NCI-H2029 treated with DMSO at 0.1 percent for 48 hours (cell line): ENCODE measurements around the gene WNT7B.

Experiments used
- DNase-seq: peaks from one replicate; lab custom pipeline; 2025; lab: John Stamatoyannopoulos, UW

The WNT7B gene

DNA sequence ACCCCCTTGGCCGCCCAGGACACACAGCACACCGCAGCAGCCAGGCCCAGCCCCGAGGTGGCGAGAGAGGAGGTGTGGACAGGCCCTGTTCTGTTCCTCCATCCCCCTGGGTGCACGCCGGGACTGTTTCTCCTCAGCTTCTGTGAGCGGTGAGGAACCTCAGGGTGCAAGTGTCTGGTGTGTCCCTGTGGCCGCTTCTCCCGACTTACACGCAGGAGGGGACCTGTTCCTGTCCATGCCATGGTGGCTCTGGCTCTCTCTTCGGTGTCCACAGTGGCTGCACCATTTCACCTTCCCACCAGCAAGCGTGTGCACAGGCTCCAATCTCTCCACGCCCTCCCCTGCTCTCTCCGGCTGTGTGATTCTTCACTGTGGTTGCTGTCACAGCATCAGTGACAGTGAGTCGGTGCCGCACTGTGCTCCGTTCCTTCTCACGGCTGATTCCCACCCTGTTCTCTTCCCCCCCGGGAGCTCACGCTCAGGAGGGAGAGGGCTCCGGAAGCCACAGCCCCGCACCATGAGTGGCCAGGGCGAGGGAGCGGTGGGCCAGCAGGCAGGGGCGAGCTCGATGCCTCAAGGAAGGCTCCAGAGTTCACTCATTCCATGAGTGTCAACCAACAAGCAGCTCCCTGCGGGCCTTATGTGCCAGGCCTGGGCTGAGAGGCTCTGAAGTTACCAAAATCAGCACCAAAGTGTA lies 18.6 kb upstream of the WNT7B start:
- DNase-seq: no peak

DNA sequence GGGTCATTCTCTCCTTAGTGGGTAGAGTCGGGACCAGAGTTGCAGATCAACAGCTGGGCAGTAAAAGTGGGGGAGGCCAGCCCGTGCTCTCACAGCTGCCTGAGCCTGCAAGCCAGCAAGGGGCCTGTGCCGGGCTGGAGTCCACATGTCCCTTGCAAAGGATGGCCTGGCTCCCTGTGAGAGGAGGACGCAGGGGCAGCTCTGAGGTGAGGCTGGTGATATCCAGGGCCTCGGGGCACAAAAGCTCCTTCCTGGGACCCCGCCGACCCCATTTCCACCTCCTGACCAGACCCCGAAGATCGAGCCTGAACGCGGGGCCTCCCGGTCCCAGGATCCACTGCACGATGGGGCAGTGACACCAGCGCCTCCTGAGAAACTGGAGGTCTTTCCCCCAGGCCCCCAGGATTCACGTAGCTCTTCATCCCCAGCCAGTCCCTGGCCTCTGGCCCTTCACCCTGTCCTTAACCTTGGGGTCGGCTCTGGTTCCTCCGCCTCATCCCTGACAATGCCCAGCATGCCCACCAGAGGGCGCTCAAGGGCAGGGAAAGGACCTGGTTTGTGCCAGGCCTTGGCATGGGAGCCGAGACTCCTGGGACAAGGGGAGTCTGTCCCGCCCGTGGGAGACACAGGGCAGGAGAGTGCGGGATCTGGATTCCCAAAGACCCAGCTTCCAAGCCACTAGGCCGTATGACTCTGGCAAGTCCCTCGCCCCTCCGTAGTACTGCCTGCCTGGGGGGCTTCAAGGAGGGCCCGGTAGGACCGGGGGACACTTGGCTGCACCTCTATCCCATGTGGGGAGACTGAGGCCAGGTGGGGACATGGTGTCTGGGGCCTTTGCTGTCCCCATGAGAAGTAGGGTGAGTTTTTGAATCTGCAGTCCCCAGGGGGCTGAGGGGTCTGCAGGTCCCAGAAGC lies 17.8 kb upstream of the WNT7B start:
- no peak for DNase-seq

DNA sequence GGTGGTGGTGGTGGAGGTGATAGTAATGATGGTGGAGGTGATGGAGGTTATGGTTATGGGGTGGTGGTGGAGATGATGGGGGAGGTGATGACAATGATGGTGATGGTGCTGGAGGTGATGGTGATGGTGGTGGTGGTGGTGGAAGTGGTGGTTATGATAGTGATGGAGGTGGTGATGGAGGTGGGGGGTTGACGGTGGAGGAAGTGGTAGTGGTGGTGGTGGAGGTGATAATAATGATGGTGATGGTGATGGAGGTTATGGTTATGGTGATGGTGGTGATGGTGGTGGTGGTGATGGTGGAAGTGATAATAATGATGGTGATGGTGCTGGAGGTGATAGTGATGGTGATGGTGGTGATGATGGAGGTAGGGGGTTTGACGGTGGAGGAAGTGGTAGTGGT lies 16.9 kb upstream of the WNT7B start:
- DNase-seq: no peak

- DNase-seq: no peak
These were observed 16.3 kb upstream of the WNT7B start for GRCh38 chr22:45993143-45993692.

GRCh38 chr22:45992737-45993136 lies 15.8 kb upstream of the WNT7B start:
- DNase-seq: no peak

GRCh38 chr22:45991098-45991497 lies 14.1 kb upstream of the WNT7B start:
- no peak for DNase-seq

GRCh38 chr22:45987136-45987861 lies 10.3 kb upstream of the WNT7B start:
- no peak for DNase-seq

DNA sequence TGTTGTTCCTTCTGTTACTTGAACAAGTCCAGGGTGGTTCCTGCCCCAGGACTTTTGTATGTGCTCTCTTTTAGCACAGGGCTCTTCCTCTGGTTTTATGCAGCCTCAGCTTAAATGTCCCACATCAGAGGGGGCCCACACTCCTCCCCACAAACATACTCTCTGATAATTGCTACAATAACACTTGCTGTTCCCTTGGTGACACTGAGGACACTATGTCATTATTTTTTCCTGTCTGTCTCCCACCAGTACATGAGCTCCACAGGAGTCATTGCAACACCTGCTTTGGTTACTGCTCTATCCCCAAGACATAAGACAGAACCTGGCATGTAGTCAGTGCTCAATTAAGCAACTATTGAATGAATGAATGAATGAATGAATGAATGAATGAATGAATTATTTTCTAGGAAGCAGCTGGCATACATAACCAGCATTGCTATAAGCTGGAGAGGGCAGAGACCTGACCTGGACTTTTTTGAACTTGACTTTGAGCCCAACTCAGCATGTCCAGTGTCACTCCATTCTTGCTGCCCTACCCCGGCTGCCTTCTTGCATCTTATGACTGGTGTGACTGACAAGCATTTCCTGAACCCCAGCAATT lies 7.5 kb upstream of the WNT7B start:
- DNase-seq: no peak

- no peak for DNase-seq
These were observed 6.8 kb upstream of the WNT7B start for GRCh38 chr22:45983797-45984196.

DNA sequence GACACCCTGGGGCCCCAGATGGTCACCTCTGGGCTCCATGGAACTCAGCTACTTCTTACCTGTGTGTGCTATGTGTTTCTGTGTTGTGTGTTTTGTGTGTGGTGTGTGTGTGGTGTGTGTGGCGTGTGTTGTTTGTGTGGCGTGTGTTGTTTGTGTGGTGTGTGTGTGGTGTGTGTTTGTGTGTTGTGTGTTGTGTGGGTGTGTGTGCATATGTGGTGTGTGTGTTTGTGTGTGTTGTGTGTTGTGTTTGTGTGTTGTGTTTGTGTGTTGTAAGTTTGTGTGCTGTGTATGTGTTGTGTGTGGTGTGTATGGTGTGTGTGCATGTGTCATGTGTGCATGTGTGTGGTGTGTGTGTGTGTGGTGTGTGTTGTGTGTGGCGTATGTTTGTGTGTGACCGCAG lies 3.8 kb upstream of the WNT7B start:
- DNase-seq: no peak

GRCh38 chr22:45980268-45980570 lies 3.3 kb upstream of the WNT7B start:
- no peak for DNase-seq

- DNase-seq: no peak
These were observed 1.3 kb upstream of the WNT7B start for GRCh38 chr22:45978275-45978713.

DNA sequence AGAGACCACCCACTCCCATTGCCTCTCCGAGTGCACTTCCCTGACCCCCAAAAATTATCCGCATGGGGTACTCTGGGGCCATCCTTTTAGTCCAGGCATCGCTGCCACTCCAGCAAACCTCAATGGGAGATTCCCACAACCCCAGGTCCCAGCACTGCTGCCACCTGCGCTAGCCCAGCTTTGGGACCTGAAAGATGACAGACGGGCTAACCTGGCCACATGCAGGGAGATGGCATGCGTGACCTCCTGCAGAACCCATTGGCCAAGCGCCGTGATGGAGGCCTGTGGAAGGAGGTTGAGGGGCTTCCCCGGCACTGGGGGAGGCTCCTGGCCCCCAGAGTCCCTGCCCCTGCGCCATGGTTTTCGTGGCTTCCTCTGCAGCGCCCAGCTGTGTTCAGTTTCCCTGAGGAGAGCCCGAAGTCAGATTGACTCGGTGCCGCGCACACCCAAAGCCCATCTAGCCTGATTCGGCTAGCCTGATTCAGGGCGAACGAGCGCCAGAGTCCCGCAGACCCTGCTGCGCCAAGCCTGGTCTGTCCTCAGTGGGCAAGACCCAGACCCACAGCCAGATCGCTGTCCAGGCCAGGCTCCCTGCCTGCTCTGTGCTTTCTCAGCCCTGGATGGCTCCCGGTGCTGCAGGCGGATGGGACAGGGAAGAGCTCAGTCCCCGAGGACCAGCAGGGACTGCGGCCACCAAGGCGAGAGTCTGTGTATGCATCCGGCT lies 751 bp upstream of the WNT7B start:
- DNase-seq: no peak

GRCh38 chr22:45976254-45977002 lies 534 bp downstream of the WNT7B start:
- no peak for DNase-seq

DNA sequence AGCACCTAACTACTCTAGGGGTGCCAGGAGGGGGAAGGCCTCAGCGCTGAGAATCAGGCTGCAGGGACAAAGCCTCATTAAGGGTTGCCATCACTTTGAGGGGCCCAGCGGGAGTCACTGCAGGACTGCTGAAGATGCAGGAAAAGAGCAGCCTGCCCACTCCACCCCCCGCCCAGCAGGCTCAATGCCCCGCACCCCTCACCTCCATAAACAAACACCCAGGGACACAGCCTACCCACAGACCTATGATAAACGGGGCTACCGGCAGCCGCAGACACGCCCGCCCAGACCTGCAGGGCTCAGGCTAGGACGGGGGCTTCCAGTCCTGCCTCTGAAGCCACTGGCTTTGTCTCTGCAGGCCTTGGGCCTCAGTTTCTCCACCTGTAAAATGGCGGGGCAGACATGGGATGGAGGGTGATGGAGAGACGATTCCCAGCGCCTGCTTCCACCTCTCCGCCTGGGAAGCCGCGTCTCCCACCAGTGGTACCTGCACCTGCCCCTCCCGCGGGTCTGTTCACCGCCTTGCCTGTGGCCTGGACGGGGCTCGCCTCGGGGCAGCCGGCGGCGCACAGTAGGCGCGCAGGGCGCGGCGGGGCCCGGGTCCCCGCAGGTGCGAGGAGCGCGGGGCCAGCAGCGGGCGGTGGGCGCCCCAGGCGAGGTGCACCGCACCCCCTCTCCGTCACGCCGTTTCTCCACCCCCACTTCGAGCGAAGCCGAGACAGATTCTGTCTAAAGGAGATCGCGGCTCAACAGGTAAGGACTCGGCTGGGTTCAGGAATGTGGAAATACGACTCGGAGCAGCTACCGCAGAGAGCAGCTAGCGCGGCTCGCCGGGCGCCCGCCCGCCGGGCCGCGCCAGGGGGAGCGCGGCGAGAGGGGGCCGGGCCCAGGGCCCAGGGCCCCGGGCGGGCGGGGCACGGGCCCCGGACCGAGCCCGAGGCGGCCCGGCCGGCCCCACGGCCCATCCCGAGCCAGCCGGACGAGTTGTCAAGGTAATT lies 1.5 kb downstream of the WNT7B start:
- peak; percentile 1 for DNase-seq

- no peak for DNase-seq
These were observed 2.5 kb downstream of the WNT7B start for GRCh38 chr22:45974498-45974897.

GRCh38 chr22:45972889-45973253 lies 4.1 kb downstream of the WNT7B start:
- DNase-seq: no peak

DNA sequence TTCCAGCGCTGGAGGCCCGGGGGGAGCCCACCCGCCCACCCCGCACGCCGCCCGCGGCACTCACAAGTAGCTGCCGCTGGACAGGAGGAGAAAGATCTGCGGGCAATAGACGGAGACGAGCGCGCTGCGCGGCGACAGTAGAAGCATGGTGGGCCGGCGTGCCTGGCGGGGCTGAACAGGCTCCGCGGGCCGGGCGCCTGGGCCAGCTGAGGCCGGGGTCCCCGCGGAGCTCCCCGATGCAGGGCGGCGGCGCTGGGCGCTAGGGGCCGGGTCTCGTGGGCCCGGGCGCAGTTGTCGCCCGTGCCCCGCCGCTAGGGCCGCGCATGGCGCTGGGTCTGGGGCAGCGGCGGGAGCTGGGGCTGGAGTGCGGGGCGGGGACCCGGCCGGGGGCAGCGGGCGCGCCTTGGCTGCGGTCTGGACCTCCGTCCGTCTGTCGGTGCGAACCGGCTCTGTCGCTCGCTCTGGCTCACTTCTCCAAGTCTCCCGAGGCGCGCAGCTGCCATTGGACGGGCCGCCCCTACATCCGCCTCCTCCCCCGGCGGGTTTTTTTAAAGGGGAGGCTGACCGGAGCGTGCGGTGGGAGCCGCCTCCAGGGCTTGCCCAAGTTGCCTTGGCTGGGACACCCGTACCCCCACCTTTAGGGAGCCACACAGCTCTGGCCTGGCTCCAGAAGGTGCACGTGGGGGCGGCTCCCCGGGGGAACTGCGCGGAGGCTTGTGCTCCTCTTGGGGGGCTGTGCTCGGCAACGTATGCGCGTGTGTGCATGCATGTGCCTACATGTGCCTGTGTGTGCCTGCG lies 4.7 kb downstream of the WNT7B start:
- no peak for DNase-seq
